HL-60 (cell line): ENCODE data around the gene GATC.

Experiments
- DNase-seq, 2 experiments: peaks; one replicate each; pipeline ENCODE4 v3.0.0-alpha.2; 2010 to 2020; ENCODE audit warnings: low read depth in 1 of 2, low spot score in 1 of 2
- H3K27ac ChIP-seq: fragments of 250-450 bp; sonication (Bioruptor Pico); replicated peaks from 2 replicates; pipeline ENCODE4 v1.5.1; 2020; ENCODE audit warnings: mild to moderate bottlenecking, moderate library complexity
- H3K27me3 ChIP-seq: fragments of 250-450 bp; sonication (Bioruptor Pico); 2 replicates; pipeline ENCODE4 v1.5.1; 2021; ENCODE audit warnings: mild to moderate bottlenecking, moderate library complexity; ENCODE audit not compliant: insufficient read depth, poor library complexity, severe bottlenecking
- H3K4me3 ChIP-seq: replicated peaks from 2 replicates; pipeline ENCODE4 v1.5.1; 2011; ENCODE audit warnings: mild to moderate bottlenecking, control low read depth, low read length; ENCODE audit not compliant: insufficient read depth
- CTCF ChIP-seq: IDR thresholded peaks from one replicate; pipeline ENCODE4 v1.5.1; 2011; ENCODE audit warnings: low read length, control low read depth, inconsistent platforms; ENCODE audit not compliant: insufficient read depth
- GABPA ChIP-seq: IDR thresholded peaks from 2 replicates; pipeline ENCODE4 v1.6.1; 2012; ENCODE audit warnings: low read depth
- POLR2AphosphoS5 ChIP-seq: IDR thresholded peaks from 2 replicates; pipeline ENCODE4 v1.6.1; 2012; ENCODE audit warnings: low read depth
- REST ChIP-seq: IDR thresholded peaks from 2 replicates; pipeline ENCODE4 v1.6.1; 2012; ENCODE audit warnings: low read depth; ENCODE audit not compliant: insufficient replicate concordance
- SPI1 ChIP-seq: IDR thresholded peaks from 2 replicates; pipeline ENCODE4 v1.6.1; 2012; ENCODE audit warnings: low read depth, mild to moderate bottlenecking, borderline replicate concordance

GATC gene

GRCh38 chr12:120406069-120406468 is 40.2 kb upstream of the GATC start:
- no peak overlapping the region for H3K27ac ChIP-seq
- no peak overlapping the region for H3K4me3 ChIP-seq
- no peaks in the 10 kb centered on the region for H3K27me3 ChIP-seq
- DNase-seq: no peak
- no peak for TF ChIP-seq CTCF
- TF ChIP-seq POLR2AphosphoS5: no peak
- TF ChIP-seq REST: no peak
- TF ChIP-seq SPI1: no peak
- no peak for TF ChIP-seq GABPA

- Histone ChIP-seq H3K27me3 (no peaks in the 10 kb centered on the region), H3K27ac (no peak overlapping the region)
- TF ChIP-seq SPI1 (no peak), CTCF (no peak), GABPA (no peak), REST (no peak), POLR2AphosphoS5 (no peak)
Measured at GRCh38 chr12:120406553-120406952, 39.7 kb upstream of the GATC start.

GRCh38 chr12:120408771-120409170 is 37.5 kb upstream of the GATC start:
- Histone ChIP-seq H3K4me3 (no peak overlapping the region), H3K27me3 (no peaks in the 10 kb centered on the region), H3K27ac (no peak overlapping the region)
- DNase-seq: no peak
- TF ChIP-seq GABPA (no peak), SPI1 (no peak), CTCF (no peak)

More at GRCh38 chr12:120406553-120406952, 39.7 kb upstream of the GATC start:
- DNase-seq: no peak
- H3K4me3 ChIP-seq: no peak overlapping the region

- no peak overlapping the region for H3K27ac ChIP-seq
Measured at GRCh38 chr12:120412421-120412820, 33.8 kb upstream of the GATC start.

More at GRCh38 chr12:120412421-120412820, 33.8 kb upstream of the GATC start:
- TF ChIP-seq GABPA (no peak), SPI1 (no peak), POLR2AphosphoS5 (no peak), REST (no peak), CTCF (no peak)
- no peaks in the 10 kb centered on the region for H3K27me3 ChIP-seq
- DNase-seq: no peak
- H3K4me3 ChIP-seq: no peak overlapping the region
